Mucosa of descending colon (tissue), 3 donors: Measurements from ENCODE around the gene CGRRF1. TPM values are rescaled to one million over a fixed set of nuclear protein-coding genes. Genes with fewer than 3 reads are reported as not detected.
A peak's percentile ranks its signal among the peaks of the same experiment; 100 is the strongest.

Source experiments
- ATAC-seq: fragments of 200-7000 bp; cut with Tn5 transposase; one replicate; pipeline ENCODE4 v1.9.1; 2020; ENCODE audit warnings: mild to moderate bottlenecking, moderate library complexity
- DNase-seq, 3 donors: peaks; one replicate each; pipeline ENCODE4 v3.0.0-alpha.2; 2020
- H3K36me3 ChIP-seq: fragments of 200-600 bp; one replicate; pipeline ENCODE4 v1.8.0; 2021; ENCODE audit warnings: low read depth, mild to moderate bottlenecking
- H3K4me1 ChIP-seq: fragments of 200-600 bp; one replicate; pipeline ENCODE4 v1.8.0; 2021; ENCODE audit warnings: low read depth, mild to moderate bottlenecking
- H3K4me3 ChIP-seq: fragments of 200-600 bp; one replicate; pipeline ENCODE4 v1.8.0; 2021; ENCODE audit warnings: mild to moderate bottlenecking
- H3K9me3 ChIP-seq: fragments of 200-600 bp; one replicate; pipeline ENCODE4 v1.8.0; 2021; ENCODE audit warnings: mild to moderate bottlenecking
- intact Hi-C, 2 donors: fragments of 100-400 bp; cut with DNase I in 1 of 2; cut with micrococcal nuclease in 1 of 2; formaldehyde crosslinking; loops; one replicate each; pipeline versions ENCODE4 v1.11.0 to v1.11.1; 2022; cut with DNase I, micrococcal nuclease
- total RNA-seq, 3 donors: library from RNA; stranded (reverse); fragmentation: NEBNext Ultra II Directional in 2 of 3; extraction: Animal tissue kit (Norgen Biotek cat#: 25700) in 2 of 3; gene quantifications; one replicate each; pipeline versions ENCODE4 v1.2.1 to v1.2.4, GENCODE V29; 2021 to 2023
- TF ChIP-seq, protein P1 (sequence below): fragments of 200-600 bp; IDR thresholded peaks from one replicate; pipeline ENCODE4 v1.8.0; 2022; ENCODE audit warnings: antibody characterized with exemption, mild to moderate bottlenecking
- donor health status: DM: no; HTN: no; CAD: no; lungs with moderate emphysema.
- donor health status: DM: no; HTN: no; CAD: no.
- donor health status: DM: no; HTN: yes; CAD: no.

The CGRRF1 gene
- total RNA-seq, 3 donors from 2014 or later: 17.0 to 25.2 (median 22.5) TPM

- no peaks in the 10 kb centered on the region for H3K9me3 ChIP-seq
- TF ChIP-seq, protein P1, sequence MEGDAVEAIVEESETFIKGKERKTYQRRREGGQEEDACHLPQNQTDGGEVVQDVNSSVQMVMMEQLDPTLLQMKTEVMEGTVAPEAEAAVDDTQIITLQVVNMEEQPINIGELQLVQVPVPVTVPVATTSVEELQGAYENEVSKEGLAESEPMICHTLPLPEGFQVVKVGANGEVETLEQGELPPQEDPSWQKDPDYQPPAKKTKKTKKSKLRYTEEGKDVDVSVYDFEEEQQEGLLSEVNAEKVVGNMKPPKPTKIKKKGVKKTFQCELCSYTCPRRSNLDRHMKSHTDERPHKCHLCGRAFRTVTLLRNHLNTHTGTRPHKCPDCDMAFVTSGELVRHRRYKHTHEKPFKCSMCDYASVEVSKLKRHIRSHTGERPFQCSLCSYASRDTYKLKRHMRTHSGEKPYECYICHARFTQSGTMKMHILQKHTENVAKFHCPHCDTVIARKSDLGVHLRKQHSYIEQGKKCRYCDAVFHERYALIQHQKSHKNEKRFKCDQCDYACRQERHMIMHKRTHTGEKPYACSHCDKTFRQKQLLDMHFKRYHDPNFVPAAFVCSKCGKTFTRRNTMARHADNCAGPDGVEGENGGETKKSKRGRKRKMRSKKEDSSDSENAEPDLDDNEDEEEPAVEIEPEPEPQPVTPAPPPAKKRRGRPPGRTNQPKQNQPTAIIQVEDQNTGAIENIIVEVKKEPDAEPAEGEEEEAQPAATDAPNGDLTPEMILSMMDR: no peak
- H3K36me3 ChIP-seq: no peaks in the 10 kb centered on the region
- DNase-seq (no peak), ATAC-seq (no peak)
- H3K4me1 ChIP-seq: no peaks in the 10 kb centered on the region
- no peak overlapping the region for H3K4me3 ChIP-seq
- intact Hi-C loops: no loop called here
These were observed 22.7 kb downstream of the CGRRF1 start for GRCh38 chr14:54532111-54533012.

DNA sequence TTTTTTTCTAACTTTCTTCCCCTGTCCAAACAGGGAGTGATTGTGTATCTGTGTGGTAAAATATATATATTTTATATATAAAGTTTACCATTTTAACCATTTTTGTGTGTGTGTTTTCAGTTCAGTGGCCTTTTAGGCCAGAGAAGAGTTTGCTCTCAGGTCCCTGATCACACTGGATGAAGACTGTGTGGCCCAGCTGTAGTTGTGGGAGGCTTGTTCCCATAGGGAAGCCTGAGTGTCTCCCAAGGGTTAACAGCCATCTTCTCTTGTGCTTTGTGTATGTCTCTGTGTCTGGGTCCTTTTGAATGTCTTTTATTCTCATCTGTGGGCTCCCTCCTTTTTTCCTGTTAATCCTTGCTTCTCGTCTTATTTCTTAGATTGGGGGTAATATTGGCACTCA lies 23.4 kb downstream of the CGRRF1 start:
- intact Hi-C loops: no loop called here
- Histone ChIP-seq H3K4me3 (no peak overlapping the region), H3K4me1 (no peaks in the 10 kb centered on the region), H3K9me3 (no peaks in the 10 kb centered on the region), H3K36me3 (no peaks in the 10 kb centered on the region)
- TF ChIP-seq, protein P1: no peak
- ATAC-seq: no peak
- DNase-seq: no peak

DNA sequence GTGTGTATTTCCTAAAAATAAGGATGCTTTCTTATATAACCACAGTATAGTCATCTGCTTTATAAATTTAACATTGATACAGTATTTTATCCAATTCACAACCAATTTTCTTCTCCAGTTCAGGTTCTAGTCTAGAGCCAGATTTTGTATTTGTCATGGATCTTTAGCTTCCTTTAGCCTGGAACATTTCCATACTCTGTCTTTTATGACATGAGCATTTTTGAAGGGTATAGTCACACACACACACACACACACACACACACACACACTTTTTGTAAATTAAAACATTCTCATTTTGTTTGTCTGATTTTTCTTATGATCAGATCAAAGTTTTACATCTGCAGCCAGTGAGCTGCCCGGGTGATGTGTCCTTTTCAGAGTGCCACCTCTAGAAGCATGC lies 25.4 kb downstream of the CGRRF1 start:
- H3K36me3 ChIP-seq: no peaks in the 10 kb centered on the region
- ATAC-seq (no peak), DNase-seq (no peak)
- no peaks in the 10 kb centered on the region for H3K4me1 ChIP-seq
- H3K4me3 ChIP-seq: no peak overlapping the region
- intact Hi-C loops: no loop called here
- TF ChIP-seq, protein P1: no peak
- H3K9me3 ChIP-seq: no peaks in the 10 kb centered on the region

- Histone ChIP-seq H3K9me3 (no peaks in the 10 kb centered on the region), H3K36me3 (no peaks in the 10 kb centered on the region), H3K4me3 (no peak overlapping the region), H3K4me1 (no peaks in the 10 kb centered on the region)
- intact Hi-C loops: no loop called here
- TF ChIP-seq, protein P1: no peak
- DNase-seq (no peak), ATAC-seq (no peak)
These were observed 25.9 kb downstream of the CGRRF1 start for GRCh38 chr14:54535646-54536045.

DNA sequence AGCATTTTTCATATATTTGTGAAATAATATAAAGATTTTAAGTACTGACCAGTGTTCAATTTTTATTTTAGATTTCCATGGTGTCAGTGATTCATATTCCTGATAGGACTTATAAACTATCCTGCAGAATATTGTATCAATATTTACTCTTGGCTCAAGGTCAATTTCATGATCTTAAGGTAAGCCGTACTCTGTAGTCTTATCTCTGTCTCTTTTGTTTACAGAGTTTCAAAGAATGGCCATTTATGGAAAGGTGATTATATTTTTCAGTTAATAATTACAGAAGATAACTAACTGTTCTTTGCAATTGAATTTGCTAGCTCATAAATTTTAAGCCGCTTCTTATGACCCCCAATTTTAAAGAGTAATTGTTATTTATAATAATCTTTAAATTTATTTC lies 27.9 kb downstream of the CGRRF1 start:
- ATAC-seq (peak; percentile 77), DNase-seq (no peak)
- Histone ChIP-seq H3K9me3 (no peaks in the 10 kb centered on the region), H3K4me1 (no peaks in the 10 kb centered on the region), H3K36me3 (no peaks in the 10 kb centered on the region), H3K4me3 (no peak overlapping the region)
- intact Hi-C loops: no loop called here
- TF ChIP-seq, protein P1: no peak
